ENCODE results near the gene RTL10.

The RTL10 gene

GRCh38 chr22:19902245-19902715, 47.6 kb upstream of the RTL10 start:
- Histone ChIP-seq H3K9me3 (ENCODE audit: severe bottlenecking) (no peaks in the 10 kb centered on the region), H3K36me3 (ENCODE audit: low read depth) (no peaks in the 10 kb centered on the region), H3K27ac (ENCODE audit: poor library complexity, severe bottlenecking) (no peak overlapping the region), H3K27me3 (ENCODE audit: insufficient read depth, poor library complexity, severe bottlenecking) (no peaks in the 10 kb centered on the region), H3K4me1 (ENCODE audit: insufficient read depth, poor library complexity, severe bottlenecking) (no peaks in the 10 kb centered on the region), H3K4me3 (ENCODE audit: severe bottlenecking) (no peak overlapping the region)
- no peak for DNase-seq (ENCODE audit: low spot score)
- no peak for TF ChIP-seq CTCF (IDR thresholded peaks at IDR 0.05; ENCODE audit: poor library complexity, severe bottlenecking)
- no peak for ATAC-seq (ENCODE audit: low read depth)

GRCh38 chr22:19901577-19902244, 47.0 kb upstream of the RTL10 start:
- Histone ChIP-seq H3K4me3 (ENCODE audit: severe bottlenecking) (no peak overlapping the region), H3K9me3 (ENCODE audit: severe bottlenecking) (no peaks in the 10 kb centered on the region), H3K4me1 (ENCODE audit: insufficient read depth, poor library complexity, severe bottlenecking) (no peaks in the 10 kb centered on the region), H3K27ac (ENCODE audit: poor library complexity, severe bottlenecking) (no peak overlapping the region), H3K36me3 (ENCODE audit: low read depth) (no peaks in the 10 kb centered on the region), H3K27me3 (ENCODE audit: insufficient read depth, poor library complexity, severe bottlenecking) (no peaks in the 10 kb centered on the region)
- TF ChIP-seq CTCF (IDR thresholded peaks at IDR 0.05; ENCODE audit: poor library complexity, severe bottlenecking) = no peak
- no peak for DNase-seq (ENCODE audit: low spot score)
- ATAC-seq (ENCODE audit: low read depth) = no peak

GRCh38 chr22:19900707-19901436, 46.2 kb upstream of the RTL10 start:
- H3K9me3 ChIP-seq (ENCODE audit: severe bottlenecking) = no peaks in the 10 kb centered on the region
- no peaks in the 10 kb centered on the region for H3K27me3 ChIP-seq (ENCODE audit: insufficient read depth, poor library complexity, severe bottlenecking)
- no peak overlapping the region for H3K4me3 ChIP-seq (ENCODE audit: severe bottlenecking)
- no peak for TF ChIP-seq CTCF (IDR thresholded peaks at IDR 0.05; ENCODE audit: poor library complexity, severe bottlenecking)
- no peak for ATAC-seq (ENCODE audit: low read depth)
- H3K36me3 ChIP-seq (ENCODE audit: low read depth) = no peaks in the 10 kb centered on the region
- no peak overlapping the region for H3K27ac ChIP-seq (ENCODE audit: poor library complexity, severe bottlenecking)
- no peaks in the 10 kb centered on the region for H3K4me1 ChIP-seq (ENCODE audit: insufficient read depth, poor library complexity, severe bottlenecking)
- DNase-seq (ENCODE audit: low spot score) = no peak

GRCh38 chr22:19898831-19899567, 44.3 kb upstream of the RTL10 start:
- Histone ChIP-seq H3K4me1 (ENCODE audit: insufficient read depth, poor library complexity, severe bottlenecking) (no peaks in the 10 kb centered on the region), H3K27ac (ENCODE audit: poor library complexity, severe bottlenecking) (no peak overlapping the region)
- ATAC-seq (ENCODE audit: low read depth) = no peak

More at GRCh38 chr22:19898831-19899567, 44.3 kb upstream of the RTL10 start:
- TF ChIP-seq CTCF (IDR thresholded peaks at IDR 0.05; ENCODE audit: poor library complexity, severe bottlenecking) = no peak
- H3K36me3 ChIP-seq (ENCODE audit: low read depth) = peaks cover 6% of the 10 kb centered on the region
- no peaks in the 10 kb centered on the region for H3K9me3 ChIP-seq (ENCODE audit: severe bottlenecking)
- H3K4me3 ChIP-seq (ENCODE audit: severe bottlenecking) = no peak overlapping the region
- no peaks in the 10 kb centered on the region for H3K27me3 ChIP-seq (ENCODE audit: insufficient read depth, poor library complexity, severe bottlenecking)
- peak; percentile 65 for DNase-seq (ENCODE audit: low spot score)
